Left renal cortex interstitium (tissue), 4 donors: ENCODE measurements around the gene ADAMTS17. TPM values are rescaled to one million over a fixed set of nuclear protein-coding genes. Genes with fewer than 3 reads are reported as not detected.
A peak's percentile ranks its signal among the peaks of the same experiment; 100 is the strongest.
"Not testable (repeated sequence)": the region's sequence is repeated elsewhere in the genome, so short reads cannot be mapped to it uniquely, and the experiment has no call there.

Experiments used
- DNase-seq, 4 donors: peaks; one replicate each; pipeline ENCODE4 v3.0.0-alpha.2; 2013; ENCODE audit warnings: low read depth in 4 of 4, low spot score in 2 of 4, missing footprints in 1 of 4
- polyA plus RNA-seq, 4 donors: library from polyadenylated mRNA; unstranded; fragments of 120-200 nt; gene quantifications; one replicate each; pipeline ENCODE4 v1.2.1, GENCODE V29; 2013; ENCODE audit not compliant: insufficient read length in 4 of 4

The ADAMTS17 gene
- polyA plus RNA-seq, 4 donors = 2.0 to 2.7 (median 2.4) TPM

GRCh38 chr15:100339999-100340398, 1.8 kb downstream of the ADAMTS17 start:
- DNase-seq = no peak

- DNase-seq = not testable (repeated sequence)
Measured at GRCh38 chr15:100339451-100339850, 2.3 kb downstream of the ADAMTS17 start.

GRCh38 chr15:100338971-100339444, 2.8 kb downstream of the ADAMTS17 start:
- DNase-seq = peak; percentile 36 to 67 (median 44)

- DNase-seq = no peak
Measured at GRCh38 chr15:100338247-100338646, 3.5 kb downstream of the ADAMTS17 start.

GRCh38 chr15:100337096-100338044, 4.4 kb downstream of the ADAMTS17 start:
- DNase-seq = no peak

GRCh38 chr15:100336061-100336460, 5.7 kb downstream of the ADAMTS17 start:
- DNase-seq = no peak

GRCh38 chr15:100335335-100335999, 6.3 kb downstream of the ADAMTS17 start:
- no peak for DNase-seq

GRCh38 chr15:100334905-100335304, 6.9 kb downstream of the ADAMTS17 start:
- no peak for DNase-seq

- no peak for DNase-seq
Measured at GRCh38 chr15:100334456-100334855, 7.3 kb downstream of the ADAMTS17 start.

GRCh38 chr15:100334015-100334414, 7.8 kb downstream of the ADAMTS17 start:
- no peak for DNase-seq

- DNase-seq = no peak
Measured at GRCh38 chr15:100333236-100333635, 8.5 kb downstream of the ADAMTS17 start.

- DNase-seq = no peak
Measured at GRCh38 chr15:100332721-100333120, 9.1 kb downstream of the ADAMTS17 start.

- DNase-seq = no peak
Measured at GRCh38 chr15:100332231-100332630, 9.5 kb downstream of the ADAMTS17 start.

- no peak for DNase-seq
Measured at GRCh38 chr15:100330629-100331215, 11.1 kb downstream of the ADAMTS17 start.

- no peak for DNase-seq
Measured at GRCh38 chr15:100330221-100330620, 11.6 kb downstream of the ADAMTS17 start.

GRCh38 chr15:100328796-100329195, 13.0 kb downstream of the ADAMTS17 start:
- DNase-seq = no peak

GRCh38 chr15:100318880-100319279, 22.9 kb downstream of the ADAMTS17 start:
- DNase-seq = no peak

- DNase-seq = no peak
Measured at GRCh38 chr15:100314809-100315400, 26.9 kb downstream of the ADAMTS17 start.

- no peak for DNase-seq
Measured at GRCh38 chr15:100311833-100312476, 29.8 kb downstream of the ADAMTS17 start.

GRCh38 chr15:100311154-100311625, 30.6 kb downstream of the ADAMTS17 start:
- no peak for DNase-seq
